HL-60 (cell line): ENCODE results near the gene DOCK8.

Experiments
- DNase-seq, 2 experiments: peaks; one replicate each; pipeline ENCODE4 v3.0.0-alpha.2; 2010 to 2020; ENCODE audit warnings: low read depth in 1 of 2, low spot score in 1 of 2
- H3K27ac ChIP-seq: fragments of 250-450 bp; sonication (Bioruptor Pico); replicated peaks from 2 replicates; pipeline ENCODE4 v1.5.1; 2020; ENCODE audit warnings: mild to moderate bottlenecking, moderate library complexity
- H3K27me3 ChIP-seq: fragments of 250-450 bp; sonication (Bioruptor Pico); 2 replicates; pipeline ENCODE4 v1.5.1; 2021; ENCODE audit warnings: mild to moderate bottlenecking, moderate library complexity; ENCODE audit not compliant: insufficient read depth, poor library complexity, severe bottlenecking
- H3K4me3 ChIP-seq: replicated peaks from 2 replicates; pipeline ENCODE4 v1.5.1; 2011; ENCODE audit warnings: mild to moderate bottlenecking, control low read depth, low read length; ENCODE audit not compliant: insufficient read depth
- GABPA ChIP-seq: IDR thresholded peaks from 2 replicates; pipeline ENCODE4 v1.6.1; 2012; ENCODE audit warnings: low read depth
- POLR2AphosphoS5 ChIP-seq: IDR thresholded peaks from 2 replicates; pipeline ENCODE4 v1.6.1; 2012; ENCODE audit warnings: low read depth
- SPI1 ChIP-seq: IDR thresholded peaks from 2 replicates; pipeline ENCODE4 v1.6.1; 2012; ENCODE audit warnings: low read depth, mild to moderate bottlenecking, borderline replicate concordance
- TF ChIP-seq, protein P1 (sequence below): IDR thresholded peaks from 2 replicates; pipeline ENCODE4 v1.6.1; 2012; ENCODE audit warnings: low read depth; ENCODE audit not compliant: insufficient replicate concordance
- TF ChIP-seq, protein P2 (sequence below): IDR thresholded peaks from one replicate; pipeline ENCODE4 v1.5.1; 2011; ENCODE audit warnings: low read length, control low read depth, inconsistent platforms; ENCODE audit not compliant: insufficient read depth

Gene DOCK8

DNA sequence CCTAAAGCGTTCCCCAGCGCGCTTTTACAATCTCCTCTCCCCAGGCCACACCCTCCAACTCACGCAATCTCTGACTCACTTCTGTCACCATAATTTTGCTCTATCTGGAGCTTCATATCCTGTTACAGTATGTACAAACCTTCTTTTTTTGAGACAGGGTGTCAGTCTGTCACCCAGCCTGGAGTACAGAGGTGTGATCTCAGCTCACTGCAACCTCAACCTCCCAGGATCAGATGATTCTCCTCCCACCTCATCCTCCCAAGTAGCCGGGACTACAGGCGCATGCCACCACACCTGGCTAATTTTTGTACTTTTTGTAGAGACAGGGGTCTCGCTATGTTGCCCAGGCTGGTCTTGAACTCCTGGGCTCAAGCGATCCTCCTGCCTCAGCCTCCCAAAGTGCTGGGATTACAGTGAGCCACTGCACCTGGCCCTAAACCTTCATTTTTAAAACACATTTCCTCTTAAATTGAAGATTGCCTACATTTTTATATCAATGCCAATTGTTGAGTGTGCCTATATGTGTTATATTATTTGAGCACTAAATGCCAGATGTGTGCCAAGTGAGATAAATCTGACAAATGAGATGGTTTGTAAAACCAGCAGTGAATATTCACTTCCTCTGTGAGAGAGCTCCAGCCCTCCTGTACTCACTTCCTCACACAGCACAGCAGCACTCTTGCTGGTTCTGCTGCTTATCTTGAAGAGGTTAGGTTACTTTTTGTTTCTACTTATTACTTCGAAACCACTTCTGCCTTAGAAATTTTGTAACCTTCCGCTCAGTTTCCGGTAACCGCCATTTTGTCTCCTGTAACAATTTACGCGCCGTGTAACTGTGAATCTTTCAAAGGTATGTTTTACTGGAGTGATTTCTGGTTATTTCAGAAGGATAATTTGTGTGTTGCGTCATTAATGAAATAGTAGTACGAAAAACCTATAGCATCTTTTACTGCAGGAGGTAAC, 57.9 kb downstream of the DOCK8 start:
- Histone ChIP-seq H3K27me3 (no peaks in the 10 kb centered on the region), H3K27ac (peak overlapping the region; percentile 88), H3K4me3 (peak overlapping the region; percentile 35)
- TF ChIP-seq, protein P1, sequence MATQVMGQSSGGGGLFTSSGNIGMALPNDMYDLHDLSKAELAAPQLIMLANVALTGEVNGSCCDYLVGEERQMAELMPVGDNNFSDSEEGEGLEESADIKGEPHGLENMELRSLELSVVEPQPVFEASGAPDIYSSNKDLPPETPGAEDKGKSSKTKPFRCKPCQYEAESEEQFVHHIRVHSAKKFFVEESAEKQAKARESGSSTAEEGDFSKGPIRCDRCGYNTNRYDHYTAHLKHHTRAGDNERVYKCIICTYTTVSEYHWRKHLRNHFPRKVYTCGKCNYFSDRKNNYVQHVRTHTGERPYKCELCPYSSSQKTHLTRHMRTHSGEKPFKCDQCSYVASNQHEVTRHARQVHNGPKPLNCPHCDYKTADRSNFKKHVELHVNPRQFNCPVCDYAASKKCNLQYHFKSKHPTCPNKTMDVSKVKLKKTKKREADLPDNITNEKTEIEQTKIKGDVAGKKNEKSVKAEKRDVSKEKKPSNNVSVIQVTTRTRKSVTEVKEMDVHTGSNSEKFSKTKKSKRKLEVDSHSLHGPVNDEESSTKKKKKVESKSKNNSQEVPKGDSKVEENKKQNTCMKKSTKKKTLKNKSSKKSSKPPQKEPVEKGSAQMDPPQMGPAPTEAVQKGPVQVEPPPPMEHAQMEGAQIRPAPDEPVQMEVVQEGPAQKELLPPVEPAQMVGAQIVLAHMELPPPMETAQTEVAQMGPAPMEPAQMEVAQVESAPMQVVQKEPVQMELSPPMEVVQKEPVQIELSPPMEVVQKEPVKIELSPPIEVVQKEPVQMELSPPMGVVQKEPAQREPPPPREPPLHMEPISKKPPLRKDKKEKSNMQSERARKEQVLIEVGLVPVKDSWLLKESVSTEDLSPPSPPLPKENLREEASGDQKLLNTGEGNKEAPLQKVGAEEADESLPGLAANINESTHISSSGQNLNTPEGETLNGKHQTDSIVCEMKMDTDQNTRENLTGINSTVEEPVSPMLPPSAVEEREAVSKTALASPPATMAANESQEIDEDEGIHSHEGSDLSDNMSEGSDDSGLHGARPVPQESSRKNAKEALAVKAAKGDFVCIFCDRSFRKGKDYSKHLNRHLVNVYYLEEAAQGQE: no peak
- TF ChIP-seq, protein P2, sequence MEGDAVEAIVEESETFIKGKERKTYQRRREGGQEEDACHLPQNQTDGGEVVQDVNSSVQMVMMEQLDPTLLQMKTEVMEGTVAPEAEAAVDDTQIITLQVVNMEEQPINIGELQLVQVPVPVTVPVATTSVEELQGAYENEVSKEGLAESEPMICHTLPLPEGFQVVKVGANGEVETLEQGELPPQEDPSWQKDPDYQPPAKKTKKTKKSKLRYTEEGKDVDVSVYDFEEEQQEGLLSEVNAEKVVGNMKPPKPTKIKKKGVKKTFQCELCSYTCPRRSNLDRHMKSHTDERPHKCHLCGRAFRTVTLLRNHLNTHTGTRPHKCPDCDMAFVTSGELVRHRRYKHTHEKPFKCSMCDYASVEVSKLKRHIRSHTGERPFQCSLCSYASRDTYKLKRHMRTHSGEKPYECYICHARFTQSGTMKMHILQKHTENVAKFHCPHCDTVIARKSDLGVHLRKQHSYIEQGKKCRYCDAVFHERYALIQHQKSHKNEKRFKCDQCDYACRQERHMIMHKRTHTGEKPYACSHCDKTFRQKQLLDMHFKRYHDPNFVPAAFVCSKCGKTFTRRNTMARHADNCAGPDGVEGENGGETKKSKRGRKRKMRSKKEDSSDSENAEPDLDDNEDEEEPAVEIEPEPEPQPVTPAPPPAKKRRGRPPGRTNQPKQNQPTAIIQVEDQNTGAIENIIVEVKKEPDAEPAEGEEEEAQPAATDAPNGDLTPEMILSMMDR: no peak
- TF ChIP-seq POLR2AphosphoS5 (peak; percentile 46; the same call in 1 of the 2 replicates), GABPA (peak; percentile 64; the same call in 1 of the 2 replicates), SPI1 (peak; percentile 99)
- peak; percentile 84 to 92 for DNase-seq

DNA sequence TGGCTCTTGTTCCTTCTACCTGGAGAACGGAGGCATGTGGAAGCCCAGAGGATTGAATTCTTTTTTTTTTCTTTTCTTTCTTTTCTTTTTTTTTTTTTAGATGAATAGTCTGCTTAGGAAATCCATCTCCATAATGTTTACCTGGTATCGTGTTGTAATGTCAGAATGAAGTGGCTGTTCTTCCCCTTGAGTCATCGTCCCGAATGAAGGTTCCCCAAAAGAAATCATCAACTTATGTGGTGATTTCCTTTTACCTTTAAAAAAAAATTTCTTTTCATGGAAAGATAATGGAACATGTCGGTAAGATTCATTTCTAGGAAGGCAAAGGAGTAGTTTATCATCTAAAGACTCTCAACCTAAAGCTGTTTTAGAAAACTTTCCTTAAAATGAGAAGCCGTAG, 59.7 kb downstream of the DOCK8 start:
- no peaks in the 10 kb centered on the region for H3K27me3 ChIP-seq
- TF ChIP-seq SPI1: no peak
- TF ChIP-seq GABPA: no peak
- TF ChIP-seq, protein P2: no peak
- DNase-seq: peak in 1 of 2 experiments; percentile 9
- peak overlapping the region; percentile 27 for H3K4me3 ChIP-seq
- H3K27ac ChIP-seq: peak overlapping the region; percentile 88

DNA sequence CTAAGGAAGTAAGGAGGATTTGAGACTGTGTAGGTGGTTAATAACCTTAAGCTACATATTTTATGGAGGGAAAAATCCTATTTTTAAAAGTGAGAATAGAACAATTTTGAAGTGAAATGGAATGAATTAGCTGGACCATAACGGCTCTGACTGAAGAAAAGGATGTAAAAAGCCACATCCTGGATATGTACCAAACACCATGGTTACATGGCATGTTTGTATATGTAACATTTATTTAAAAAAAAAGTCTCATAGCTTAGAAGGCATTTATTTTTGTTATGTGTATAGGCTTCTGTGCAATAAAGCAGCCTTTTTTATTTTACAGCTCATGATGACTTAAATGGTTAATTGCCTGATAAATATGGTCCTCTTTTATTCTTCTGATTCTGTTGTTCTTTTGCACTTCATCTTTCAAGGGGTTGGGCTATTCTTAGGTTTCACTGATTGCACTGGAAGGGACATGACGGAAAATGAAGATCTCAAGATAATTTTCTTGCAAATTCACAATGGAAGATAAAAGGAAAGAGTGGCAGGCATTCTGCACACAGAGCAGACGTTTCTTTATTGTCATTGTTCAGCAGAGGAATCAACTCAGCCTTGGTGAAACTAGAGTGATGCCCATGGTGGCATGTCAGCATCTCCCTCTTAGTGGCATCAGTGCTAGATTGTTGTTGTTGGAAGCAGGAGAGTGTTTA, 63.1 kb downstream of the DOCK8 start:
- no peak for DNase-seq
- Histone ChIP-seq H3K27ac (no peak overlapping the region), H3K4me3 (no peak overlapping the region), H3K27me3 (no peaks in the 10 kb centered on the region)
- TF ChIP-seq, protein P1: no peak
- no peak for TF ChIP-seq SPI1
- TF ChIP-seq, protein P2: no peak
- TF ChIP-seq POLR2AphosphoS5: no peak
- no peak for TF ChIP-seq GABPA
